A549 (cell line): ENCODE results near the gene CD209.

Experiments
- BHLHE40 ChIP-seq: IDR thresholded peaks from 2 replicates; pipeline ENCODE4 v1.6.1; 2012; ENCODE audit warnings: low read depth, low read length, inconsistent platforms
- CBX2 ChIP-seq: fragments of 200-600 bp; sonication (generic); IDR thresholded peaks from 2 replicates; pipeline ENCODE4 v1.6.1; 2016; ENCODE audit warnings: low read depth, mild to moderate bottlenecking, borderline replicate concordance
- CHD4 ChIP-seq: fragments of 200-600 bp; sonication (generic); IDR thresholded peaks from 2 replicates; pipeline ENCODE4 v1.6.1; 2016; ENCODE audit warnings: antibody characterized with exemption, mild to moderate bottlenecking, borderline replicate concordance
- EHMT2 ChIP-seq: fragments of 200-600 bp; sonication (generic); IDR thresholded peaks from 2 replicates; pipeline ENCODE4 v1.6.1; 2016; ENCODE audit warnings: antibody characterized with exemption, low read depth, mild to moderate bottlenecking, moderate library complexity
- ESRRA ChIP-seq: fragments of 150-350 bp; IDR thresholded peaks from 2 replicates; pipeline ENCODE4 v1.6.1; 2014; ENCODE audit warnings: mild to moderate bottlenecking, low read length, borderline replicate concordance
- JUN ChIP-seq, 2 experiments: fragments of >200 bp; sonication (Bioruptor Twin); formaldehyde crosslinking; IDR thresholded peaks; 2 replicates in 1 of 2; 3 replicates in 1 of 2; pipeline ENCODE4 v1.6.1; 2016 to 2017
- POLR2A ChIP-seq: IDR thresholded peaks from 2 replicates; pipeline ENCODE4 v1.6.1; 2012; ENCODE audit warnings: mild to moderate bottlenecking, low read length
- POLR2AphosphoS2 ChIP-seq: conservative IDR thresholded peaks from 2 replicates; pipeline ENCODE4 v1.6.1; 2012; ENCODE audit warnings: low read length, improper control_type of control experiment, inconsistent platforms
- RARB ChIP-seq: fragments of 250-450 bp; sonication (Bioruptor Pico); IDR thresholded peaks from 2 replicates; pipeline ENCODE4 v1.8.0; 2021; ENCODE audit warnings: mild to moderate bottlenecking, moderate library complexity
- SMC3 ChIP-seq: fragments of >200 bp; sonication (Bioruptor Twin); formaldehyde crosslinking; IDR thresholded peaks from 3 replicates; pipeline ENCODE4 v1.6.1; 2018; ENCODE audit warnings: inconsistent platforms
- TF ChIP-seq, protein P1 (sequence below): fragments of >200 bp; sonication (Bioruptor Twin); formaldehyde crosslinking; IDR thresholded peaks from 3 replicates; pipeline ENCODE4 v1.5.1; 2016
- TF ChIP-seq, protein P2 (sequence below): fragments of 450-650 bp; IDR thresholded peaks from 2 replicates; pipeline ENCODE4 v1.6.1; 2014; ENCODE audit warnings: antibody characterized with exemption

DNA sequence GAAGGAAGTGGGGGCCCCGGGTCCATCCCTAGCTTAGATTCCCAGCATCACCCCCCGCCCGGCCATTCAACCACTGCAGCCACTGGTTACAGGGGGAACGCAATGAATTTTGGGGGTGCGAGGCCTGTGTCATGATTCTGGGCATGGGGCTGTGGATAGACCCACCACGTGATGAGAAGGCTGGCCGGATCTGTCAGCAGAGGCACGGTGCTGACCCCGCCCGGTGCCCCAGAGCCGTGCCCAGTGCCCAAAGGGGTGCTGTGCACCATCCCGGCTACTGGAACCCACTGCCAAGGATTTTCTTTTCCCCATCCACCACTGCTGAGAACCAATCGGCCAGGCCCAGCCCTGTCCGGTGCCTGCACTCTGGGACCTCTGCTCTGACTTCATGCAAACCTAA is 43.1 kb upstream of the CD209 start:
- TF ChIP-seq RARB (CRISPR knock-in tag) (no peak), POLR2A (no peak), ESRRA (no peak), POLR2AphosphoS2 (no peak), JUN (IDR thresholded peaks at IDR 0.05) (no peak), CHD4 (no peak), BHLHE40 (no peak), SMC3 (no peak), EHMT2 (no peak), CBX2 (no peak)
- TF ChIP-seq, protein P1, sequence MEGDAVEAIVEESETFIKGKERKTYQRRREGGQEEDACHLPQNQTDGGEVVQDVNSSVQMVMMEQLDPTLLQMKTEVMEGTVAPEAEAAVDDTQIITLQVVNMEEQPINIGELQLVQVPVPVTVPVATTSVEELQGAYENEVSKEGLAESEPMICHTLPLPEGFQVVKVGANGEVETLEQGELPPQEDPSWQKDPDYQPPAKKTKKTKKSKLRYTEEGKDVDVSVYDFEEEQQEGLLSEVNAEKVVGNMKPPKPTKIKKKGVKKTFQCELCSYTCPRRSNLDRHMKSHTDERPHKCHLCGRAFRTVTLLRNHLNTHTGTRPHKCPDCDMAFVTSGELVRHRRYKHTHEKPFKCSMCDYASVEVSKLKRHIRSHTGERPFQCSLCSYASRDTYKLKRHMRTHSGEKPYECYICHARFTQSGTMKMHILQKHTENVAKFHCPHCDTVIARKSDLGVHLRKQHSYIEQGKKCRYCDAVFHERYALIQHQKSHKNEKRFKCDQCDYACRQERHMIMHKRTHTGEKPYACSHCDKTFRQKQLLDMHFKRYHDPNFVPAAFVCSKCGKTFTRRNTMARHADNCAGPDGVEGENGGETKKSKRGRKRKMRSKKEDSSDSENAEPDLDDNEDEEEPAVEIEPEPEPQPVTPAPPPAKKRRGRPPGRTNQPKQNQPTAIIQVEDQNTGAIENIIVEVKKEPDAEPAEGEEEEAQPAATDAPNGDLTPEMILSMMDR: no peak
- TF ChIP-seq, protein P2, sequence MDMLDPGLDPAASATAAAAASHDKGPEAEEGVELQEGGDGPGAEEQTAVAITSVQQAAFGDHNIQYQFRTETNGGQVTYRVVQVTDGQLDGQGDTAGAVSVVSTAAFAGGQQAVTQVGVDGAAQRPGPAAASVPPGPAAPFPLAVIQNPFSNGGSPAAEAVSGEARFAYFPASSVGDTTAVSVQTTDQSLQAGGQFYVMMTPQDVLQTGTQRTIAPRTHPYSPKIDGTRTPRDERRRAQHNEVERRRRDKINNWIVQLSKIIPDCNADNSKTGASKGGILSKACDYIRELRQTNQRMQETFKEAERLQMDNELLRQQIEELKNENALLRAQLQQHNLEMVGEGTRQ: no peak
